ENCODE measurements around the gene TLE2. TPM values are rescaled to one million over a fixed set of nuclear protein-coding genes. Genes with fewer than 3 reads are reported as not detected.
A peak's percentile ranks its signal among the peaks of the same experiment; 100 is the strongest.

TLE2 gene
- polyA plus RNA-seq, 2 of the 4 experiments (the other 2 are of a cell fraction): 2.1 to 2.6 TPM

DNA sequence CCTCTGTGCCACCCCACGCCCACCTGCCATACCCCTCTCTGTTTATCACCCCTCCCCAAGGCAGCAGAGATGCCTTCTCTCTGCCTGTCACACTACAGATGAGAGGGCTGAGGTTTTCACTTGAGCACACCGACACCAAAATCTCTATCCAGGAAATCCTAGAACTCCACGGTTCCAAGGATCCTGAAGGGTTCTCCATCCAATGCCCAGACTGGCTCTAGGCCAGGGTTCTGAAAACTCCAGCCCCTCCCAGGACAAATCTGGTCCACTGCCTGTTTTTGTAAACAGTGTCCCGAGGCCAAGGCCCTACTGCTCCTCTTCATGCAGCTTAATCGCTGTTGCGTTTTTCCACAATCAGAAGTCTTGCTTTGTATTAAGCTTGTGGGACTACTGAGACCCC lies 20.1 kb downstream of the TLE2 start:
- ATAC-seq (no peak), FAIRE-seq (no peak), DNase-seq (ENCODE audit: low read depth in 1 of 2, low spot score in 1 of 2) (no peak)
- ChIA-PET POLR2A (no interaction called here), CTCF (no interaction called here)
- H3K9me3 ChIP-seq: no peaks in the 10 kb centered on the region
- WGBS (ENCODE audit: missing lambda C conversion rate): 59% methylated on average over 6 of the region's 6 CpGs
- H3K27ac ChIP-seq: no peak overlapping the region
- H3K4me2 ChIP-seq: no peak overlapping the region
- TF ChIP-seq BCL3 (IDR thresholded peaks at IDR 0.05) (no peak), HOXA7 (CRISPR knock-in tag; IDR thresholded peaks at IDR 0.05) (no peak), PHF8 (IDR thresholded peaks at IDR 0.05; ENCODE audit: borderline replicate concordance, low read depth) (no peak), ELK1 (IDR thresholded peaks at IDR 0.05; ENCODE audit: low read depth, low read length) (no peak), BHLHE40 (IDR thresholded peaks at IDR 0.05; ENCODE audit: low read depth, low read length) (no peak), KDM1A (IDR thresholded peaks at IDR 0.05; ENCODE audit: low read depth) (no peak)
- TF ChIP-seq, protein P1, sequence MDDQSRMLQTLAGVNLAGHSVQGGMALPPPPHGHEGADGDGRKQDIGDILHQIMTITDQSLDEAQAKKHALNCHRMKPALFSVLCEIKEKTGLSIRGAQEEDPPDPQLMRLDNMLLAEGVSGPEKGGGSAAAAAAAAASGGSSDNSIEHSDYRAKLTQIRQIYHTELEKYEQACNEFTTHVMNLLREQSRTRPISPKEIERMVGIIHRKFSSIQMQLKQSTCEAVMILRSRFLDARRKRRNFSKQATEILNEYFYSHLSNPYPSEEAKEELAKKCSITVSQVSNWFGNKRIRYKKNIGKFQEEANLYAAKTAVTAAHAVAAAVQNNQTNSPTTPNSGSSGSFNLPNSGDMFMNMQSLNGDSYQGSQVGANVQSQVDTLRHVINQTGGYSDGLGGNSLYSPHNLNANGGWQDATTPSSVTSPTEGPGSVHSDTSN (IDR thresholded peaks at IDR 0.05): no peak
- no peak overlapping the region for H3K4me3 ChIP-seq
- no peaks in the 10 kb centered on the region for H3K4me1 ChIP-seq

- FAIRE-seq (no peak), DNase-seq (ENCODE audit: low read depth in 1 of 2, low spot score in 1 of 2) (no peak), ATAC-seq (peak; percentile 48 to 67; a peak in 5 of 6 replicates)
- no peak overlapping the region for H3K4me2 ChIP-seq
- WGBS (ENCODE audit: missing lambda C conversion rate): 63% methylated on average over 9 of the region's 9 CpGs
- H3K9me3 ChIP-seq: no peaks in the 10 kb centered on the region
- H3K4me3 ChIP-seq: no peak overlapping the region
- ChIA-PET POLR2A (no interaction called here), CTCF (interaction anchor here (0.6 to 1.0 kb wide), 2 partner anchors 12 to 171 kb away, joined by 3 read pairs; no protein-coding TSS in a partner anchor)
- H3K27ac ChIP-seq: no peak overlapping the region
- H3K4me1 ChIP-seq: no peaks in the 10 kb centered on the region
- no peak for TF ChIP-seq RCOR1 (IDR thresholded peaks at IDR 0.05; ENCODE audit: low read depth, low read length)
- no peak for TF ChIP-seq RAD21 (conservative IDR thresholded peaks at IDR 0.05 in 1 of 2, IDR thresholded peaks at IDR 0.05 in 1 of 2)
- TF ChIP-seq SREBF2 (IDR thresholded peaks at IDR 0.05): no peak
- TF ChIP-seq CHD2 (IDR thresholded peaks at IDR 0.05; ENCODE audit: low read length, partially characterized antibody): no peak
- no peak for TF ChIP-seq REST (IDR thresholded peaks at IDR 0.05)
- no peak for TF ChIP-seq HOXB5 (CRISPR knock-in tag; IDR thresholded peaks at IDR 0.05)
- TF ChIP-seq HMGXB4 (CRISPR knock-in tag; IDR thresholded peaks at IDR 0.05; ENCODE audit: borderline replicate concordance): no peak
- no peak for TF ChIP-seq SMC3 (IDR thresholded peaks at IDR 0.05)
- no peak for TF ChIP-seq FOXS1 (CRISPR knock-in tag; IDR thresholded peaks at IDR 0.05)
- TF ChIP-seq RARB (CRISPR knock-in tag; IDR thresholded peaks at IDR 0.05): no peak
- no peak for TF ChIP-seq ELK1 (IDR thresholded peaks at IDR 0.05; ENCODE audit: low read depth, low read length)
- no peak for TF ChIP-seq FOSB (CRISPR knock-in tag; IDR thresholded peaks at IDR 0.05)
- TF ChIP-seq EHMT2 (IDR thresholded peaks at IDR 0.05; ENCODE audit: low read depth): no peak
- TF ChIP-seq NR3C1 (IDR thresholded peaks at IDR 0.05): no peak
- TF ChIP-seq TFCP2L1 (CRISPR knock-in tag; IDR thresholded peaks at IDR 0.05): no peak
These were observed 21.1 kb downstream of the TLE2 start for GRCh38 chr19:3007975-3008374.

Measured in A549 (cell line).